ENCODE results near the gene HOXC9. TPM values are rescaled to one million over a fixed set of nuclear protein-coding genes. Genes with fewer than 3 reads are reported as not detected.

The HOXC9 gene
- total and polyA plus RNA-seq, 9 of the 15 experiments (the other 6 are each of a cell fraction or from before 2014, with no cell fraction given), result 1.1 to 10.5 (median 9.3) TPM

DNA sequence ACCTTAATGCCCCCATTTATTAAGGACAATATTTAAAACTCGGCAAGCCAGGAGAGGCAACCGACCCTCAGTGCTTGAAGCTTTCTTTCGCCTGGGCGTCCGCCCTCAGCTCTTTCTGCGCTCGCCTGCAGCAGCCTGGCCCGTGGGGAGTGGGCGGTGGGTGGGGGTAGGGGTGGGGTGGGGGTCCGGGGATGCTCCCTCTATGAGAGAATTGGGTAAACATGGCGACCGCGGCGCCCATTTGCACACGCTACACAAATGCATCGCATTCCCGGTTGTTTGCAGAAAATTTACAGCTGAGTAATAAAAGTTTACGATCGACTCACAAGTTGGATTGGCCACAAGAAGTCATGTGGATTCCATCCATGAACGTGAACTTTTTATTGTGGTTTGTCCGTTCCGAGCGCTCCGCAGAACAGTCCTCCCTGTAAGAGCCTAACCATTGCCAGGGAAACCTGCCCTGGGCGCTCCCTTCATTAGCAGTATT is 16.6 kb downstream of the HOXC9 start:
- no peak overlapping the region for H3K4me3 ChIP-seq
- no peak for TF ChIP-seq CREM (IDR thresholded peaks at IDR 0.05; ENCODE audit: low read depth)
- TF ChIP-seq NFYB (IDR thresholded peaks at IDR 0.05; ENCODE audit: extremely low read depth, insufficient read length), result peak; percentile 11
- no peak for TF ChIP-seq SAFB (IDR thresholded peaks at IDR 0.05; ENCODE audit: borderline replicate concordance, low read depth, low read length)
- TF ChIP-seq RBM22 (IDR thresholded peaks at IDR 0.05; ENCODE audit: low read depth, low read length, poor library complexity, severe bottlenecking), result no peak
- peaks cover 3% of the 10 kb centered on the region; the same call in 2 of the 3 replicates for H3K79me2 ChIP-seq (ENCODE audit: control insufficient read depth, insufficient read depth, low read length)
- FAIRE-seq (no peak), ATAC-seq (no peak), DNase-seq (ENCODE audit: extremely low read depth in 1 of 4, low spot score in 3 of 4) (no peak)
- in situ Hi-C loops (cut with MboI) (no loop called here), intact Hi-C loops (cut with micrococcal nuclease) (loop anchor here (10.0 kb wide), 1 partner anchor 278 kb away; no protein-coding TSS in a partner anchor)
- no peak overlapping the region for H2AFZ ChIP-seq (ENCODE audit: low read depth, low read length)
- H3K4me1 ChIP-seq (replicated peaks in 1 of 2; ENCODE audit: control insufficient read depth in 2 of 2, insufficient read depth in 2 of 2, low read length in 2 of 2), result peaks cover 10 to 41% of the 10 kb centered on the region in 2 experiments
- ChIA-PET CTCF (ENCODE audit: low intra/inter-chr PET ratio) (no interaction called here), POLR2A (interaction anchor here (0.5 to 2.1 kb wide), 7 partner anchors 8 to 179 kb away, joined by 4 to 10 read pairs (median 5); partner anchors contain the start of gene HOXC8)
- 65% methylated on average over 23 of the region's 25 CpGs for WGBS (ENCODE audit: insufficient coverage, low coverage, missing lambda C conversion rate)
- no peak overlapping the region for H3K27ac ChIP-seq (ENCODE audit: extremely low read depth, low read depth, low read length)
- H3K27me3 ChIP-seq (ENCODE audit: control insufficient read depth in 2 of 2, insufficient read depth in 2 of 2, low read length in 2 of 2), result no peaks in the 10 kb centered on the region
- no peaks in the 10 kb centered on the region for H3K36me3 ChIP-seq (ENCODE audit: control insufficient read depth, insufficient read depth, low read length)
- no peak overlapping the region; a peak in 1 of 4 replicates for H3K9ac ChIP-seq (ENCODE audit: insufficient read depth in 1 of 2, low read depth in 2 of 2, low read length in 2 of 2)
- no peak overlapping the region; the same call in 1 of the 2 replicates for H3K4me2 ChIP-seq (ENCODE audit: insufficient read depth, low read length)
- no TSS peak for BruUV-seq (replicated peaks)
- H3K9me1 ChIP-seq (ENCODE audit: control insufficient read depth, insufficient read depth, low read length), result no peaks in the 10 kb centered on the region
- no peaks in the 10 kb centered on the region for H3K9me3 ChIP-seq (replicated peaks; ENCODE audit: control insufficient read depth, insufficient read depth, low read depth, low read length)
- no peaks in the 10 kb centered on the region for H4K20me1 ChIP-seq (replicated peaks; ENCODE audit: control insufficient read depth, insufficient read depth, low read length)
